Cardiac fibroblast (primary cell): ENCODE results near the gene STARD13.
"Not testable (repeated sequence)": the region's sequence is repeated elsewhere in the genome, so short reads cannot be mapped to it uniquely, and the experiment has no call there.

Source experiments
- DNase-seq, 2 donors: peaks; one replicate each; pipeline versions ENCODE4 v3.0.0 to v3.0.0-alpha.2; 2010; ENCODE audit warnings: low read depth in 2 of 2
- H3K4me3 ChIP-seq, 2 donors: replicated peaks in 1 of 2; 1 replicate in 1 of 2; 2 replicates in 1 of 2; pipeline ENCODE4 v1.5.1; 2011; ENCODE audit warnings: low read depth in 2 of 2, low read length in 2 of 2, mild to moderate bottlenecking in 2 of 2, moderate library complexity in 1 of 2
- TF ChIP-seq, protein P1 (sequence below): IDR thresholded peaks from one replicate; pipeline ENCODE4 v1.5.1; 2011; ENCODE audit warnings: low read depth, mild to moderate bottlenecking, low read length, inconsistent platforms

Gene STARD13

DNA sequence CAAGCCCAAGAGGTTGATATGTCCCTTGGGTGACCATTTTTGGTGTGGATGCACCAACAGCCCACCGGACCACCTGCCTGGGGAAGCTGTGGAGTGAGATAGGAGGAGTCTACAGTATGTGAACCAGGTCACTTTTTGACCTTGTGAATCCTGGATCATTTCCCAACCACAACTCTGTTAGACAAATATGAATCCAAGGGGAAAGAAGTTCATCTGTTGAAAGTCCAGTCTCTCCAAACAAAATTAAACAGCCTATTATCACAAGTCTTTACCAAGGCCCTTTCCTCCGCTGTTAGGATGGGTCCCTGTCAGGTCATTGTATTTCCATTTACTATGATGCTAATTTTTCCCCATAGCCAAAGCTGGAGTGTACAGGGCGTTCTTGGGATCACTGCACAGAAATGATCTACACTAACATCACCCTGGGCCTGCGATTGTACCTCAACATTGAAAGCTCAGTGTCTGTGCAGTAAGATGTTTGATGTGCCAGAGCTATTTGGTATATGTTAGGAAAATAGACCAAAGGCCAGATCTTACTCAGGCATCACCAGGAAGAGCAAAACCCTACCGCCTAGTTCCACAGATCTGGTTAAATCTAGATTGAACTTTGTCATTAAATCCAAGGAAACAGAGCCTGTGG is 117.1 kb downstream of the STARD13 start:
- no peak for DNase-seq

DNA sequence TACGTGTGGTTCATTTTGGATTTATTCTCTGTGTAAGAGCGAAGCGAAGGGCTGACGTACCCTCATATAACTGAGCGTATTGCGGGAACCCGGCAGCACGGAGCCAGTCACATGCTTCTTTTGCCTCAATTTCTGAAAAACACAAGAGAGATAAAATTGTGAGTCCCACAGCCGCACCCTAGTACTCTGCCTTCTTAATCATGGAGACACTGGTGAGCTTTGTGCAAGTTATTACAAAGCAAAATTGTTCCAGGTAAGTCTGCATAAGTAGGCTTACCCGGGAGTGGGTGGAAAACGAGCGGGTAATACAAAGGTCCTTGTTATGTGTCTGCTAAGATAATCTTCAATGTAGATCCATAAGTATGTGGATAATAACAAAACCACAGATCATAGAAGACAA is 118.1 kb downstream of the STARD13 start:
- TF ChIP-seq, protein P1, sequence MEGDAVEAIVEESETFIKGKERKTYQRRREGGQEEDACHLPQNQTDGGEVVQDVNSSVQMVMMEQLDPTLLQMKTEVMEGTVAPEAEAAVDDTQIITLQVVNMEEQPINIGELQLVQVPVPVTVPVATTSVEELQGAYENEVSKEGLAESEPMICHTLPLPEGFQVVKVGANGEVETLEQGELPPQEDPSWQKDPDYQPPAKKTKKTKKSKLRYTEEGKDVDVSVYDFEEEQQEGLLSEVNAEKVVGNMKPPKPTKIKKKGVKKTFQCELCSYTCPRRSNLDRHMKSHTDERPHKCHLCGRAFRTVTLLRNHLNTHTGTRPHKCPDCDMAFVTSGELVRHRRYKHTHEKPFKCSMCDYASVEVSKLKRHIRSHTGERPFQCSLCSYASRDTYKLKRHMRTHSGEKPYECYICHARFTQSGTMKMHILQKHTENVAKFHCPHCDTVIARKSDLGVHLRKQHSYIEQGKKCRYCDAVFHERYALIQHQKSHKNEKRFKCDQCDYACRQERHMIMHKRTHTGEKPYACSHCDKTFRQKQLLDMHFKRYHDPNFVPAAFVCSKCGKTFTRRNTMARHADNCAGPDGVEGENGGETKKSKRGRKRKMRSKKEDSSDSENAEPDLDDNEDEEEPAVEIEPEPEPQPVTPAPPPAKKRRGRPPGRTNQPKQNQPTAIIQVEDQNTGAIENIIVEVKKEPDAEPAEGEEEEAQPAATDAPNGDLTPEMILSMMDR: no peak
- H3K4me3 ChIP-seq: no peak overlapping the region
- no peak for DNase-seq

More for the DNA sequence above, 117.1 kb downstream of the STARD13 start:
- H3K4me3 ChIP-seq: no peak overlapping the region
- TF ChIP-seq, protein P1: no peak

DNA sequence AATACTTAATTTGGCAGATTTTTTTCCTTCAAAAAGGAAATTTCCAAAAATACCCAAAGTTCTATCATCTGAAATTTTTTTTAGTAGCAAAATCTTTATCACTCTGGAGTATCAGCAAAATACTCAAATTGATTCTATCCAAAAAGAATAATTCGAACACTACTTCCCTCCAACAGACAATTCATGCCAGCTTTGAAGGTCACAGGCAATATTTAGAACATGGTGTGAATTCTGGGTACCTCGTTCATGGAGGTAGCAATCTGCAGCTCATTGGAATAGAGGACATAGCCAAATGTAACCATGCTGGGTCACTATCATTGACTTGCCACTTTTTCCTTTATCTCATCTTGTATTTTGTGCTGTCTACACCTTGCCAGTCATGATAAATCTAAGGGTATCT is 119.8 kb downstream of the STARD13 start:
- TF ChIP-seq, protein P1: no peak
- H3K4me3 ChIP-seq: no peak overlapping the region
- no peak for DNase-seq

DNA sequence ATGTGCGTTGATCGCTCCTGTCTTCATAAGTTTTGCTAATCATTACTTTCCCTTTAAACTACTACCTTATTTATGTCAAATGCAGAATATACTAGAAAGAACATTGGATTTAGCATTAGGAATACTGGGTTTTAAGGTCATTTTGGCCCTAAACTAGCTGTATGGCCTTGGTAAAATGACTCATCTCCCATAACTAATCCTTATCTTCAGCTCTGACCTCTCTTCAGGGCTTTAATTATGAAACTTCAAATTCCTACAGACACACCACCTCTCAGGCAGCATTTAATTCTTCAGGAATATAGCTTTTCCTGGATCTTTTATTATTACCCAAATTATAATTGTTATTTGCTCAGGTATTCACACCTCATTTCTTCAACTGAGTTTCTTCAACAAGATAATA is 121.2 kb downstream of the STARD13 start:
- peak in 1 of 2 donors; percentile 42 for DNase-seq
- no peak overlapping the region for H3K4me3 ChIP-seq
- TF ChIP-seq, protein P1: no peak

DNA sequence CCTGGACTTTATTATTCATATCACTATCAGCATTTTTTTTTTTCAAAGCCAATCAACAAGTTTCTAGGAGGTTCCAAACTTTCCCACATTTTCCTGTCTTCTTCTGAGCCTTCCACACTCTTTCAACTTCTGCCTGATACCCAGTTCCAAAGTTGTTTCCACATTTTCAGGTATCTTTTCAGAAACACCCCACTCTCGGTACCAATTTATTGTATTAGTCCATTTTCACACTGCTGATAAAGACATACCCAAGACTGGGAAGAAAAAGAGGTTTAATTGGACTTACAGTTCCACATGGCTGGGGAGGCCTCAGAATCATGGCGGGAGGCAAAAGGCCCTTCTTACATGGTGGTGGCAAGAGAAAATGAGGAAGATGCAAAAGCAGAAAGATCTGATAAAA is 122.8 kb downstream of the STARD13 start:
- not testable (repeated sequence) for DNase-seq, H3K4me3 ChIP-seq

DNA sequence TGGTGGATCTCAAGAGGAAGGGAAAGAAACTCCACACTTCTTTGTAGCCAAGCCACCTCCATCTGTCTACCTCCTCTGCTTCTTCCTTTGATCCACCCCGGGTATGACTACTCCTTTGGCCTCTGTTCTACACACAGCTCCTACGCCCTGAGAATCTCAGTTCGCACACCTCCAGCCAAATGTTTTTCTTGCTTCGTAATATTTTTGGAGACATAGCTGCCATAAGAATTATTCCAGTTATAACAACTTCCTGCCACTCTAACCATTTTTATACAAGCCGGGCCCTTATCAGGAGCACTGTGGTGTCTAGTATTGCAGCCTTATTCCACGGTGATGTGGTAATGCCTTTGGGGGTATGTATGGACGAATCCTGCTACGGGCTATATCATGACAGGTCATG is 126.7 kb downstream of the STARD13 start:
- no peak overlapping the region for H3K4me3 ChIP-seq
- DNase-seq: peak; percentile 49 to 61
- TF ChIP-seq, protein P1: no peak

DNA sequence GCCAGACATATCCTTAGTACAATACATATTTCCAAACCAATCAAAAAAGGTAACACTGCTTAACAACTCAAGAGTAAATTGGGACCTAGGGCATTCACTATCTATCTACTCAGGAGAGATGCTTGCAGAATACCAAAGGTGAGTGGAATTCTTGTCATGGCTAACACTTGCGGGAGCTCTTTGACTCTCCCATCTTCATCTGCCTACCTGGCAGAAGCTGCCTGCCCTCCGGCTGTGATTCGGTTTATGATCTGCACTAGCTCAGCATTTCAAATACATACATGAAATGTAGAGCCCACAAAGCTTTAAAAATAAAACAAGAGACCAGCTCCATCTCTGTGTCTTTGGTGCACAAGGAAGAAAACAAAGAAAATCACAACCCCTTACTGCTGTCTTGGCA is 127.3 kb downstream of the STARD13 start:
- no peak overlapping the region for H3K4me3 ChIP-seq
- no peak for DNase-seq
- TF ChIP-seq, protein P1: no peak
